HG02678 (cell line): Measurements from ENCODE around the gene USP6NL.

Experiments
- ATAC-seq: cut with Tn5 transposase; IDR thresholded peaks from one replicate; pipeline ENCODE4 v1.9.1; 2021; ENCODE audit warnings: mild to moderate bottlenecking, moderate library complexity; ENCODE audit not compliant: unreplicated experiment

Gene USP6NL

DNA sequence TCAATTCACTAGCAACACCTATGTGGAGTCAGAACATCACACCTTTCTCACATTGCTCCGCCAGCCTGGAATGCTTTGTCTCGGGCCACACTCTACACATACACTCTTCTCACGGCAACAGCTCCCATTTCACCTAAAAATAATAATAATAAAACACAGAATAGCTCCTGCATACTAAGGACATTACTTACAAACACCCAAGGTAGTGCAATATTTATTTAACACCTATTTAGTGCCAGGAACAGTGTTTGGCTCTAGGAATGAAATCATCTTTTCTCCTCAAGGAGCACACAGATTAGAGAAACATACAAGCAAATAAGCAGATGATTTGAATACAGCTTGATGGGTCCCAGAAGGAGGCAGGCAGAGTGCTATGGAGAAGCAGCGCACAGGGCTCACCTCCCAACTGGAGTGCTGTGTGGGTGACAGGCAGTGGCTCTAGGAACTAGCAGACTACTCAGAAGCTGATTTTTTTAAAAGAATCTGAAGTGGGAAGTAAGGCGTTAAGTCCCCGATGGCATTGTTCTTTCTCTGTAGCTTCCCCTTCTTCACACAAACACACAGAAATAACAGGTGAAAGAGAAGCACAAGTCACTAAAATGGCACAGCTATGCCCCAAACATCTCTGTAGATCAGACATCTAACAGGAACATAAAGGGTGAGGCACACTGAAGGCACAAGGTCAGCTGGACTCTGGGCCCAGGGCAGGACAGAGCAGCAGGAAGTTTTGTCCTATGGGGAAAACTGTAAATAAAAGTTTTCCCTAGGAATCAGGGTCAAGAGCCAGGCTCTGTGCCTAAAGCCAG lies 16.7 kb downstream of the USP6NL start:
- no peak for ATAC-seq

DNA sequence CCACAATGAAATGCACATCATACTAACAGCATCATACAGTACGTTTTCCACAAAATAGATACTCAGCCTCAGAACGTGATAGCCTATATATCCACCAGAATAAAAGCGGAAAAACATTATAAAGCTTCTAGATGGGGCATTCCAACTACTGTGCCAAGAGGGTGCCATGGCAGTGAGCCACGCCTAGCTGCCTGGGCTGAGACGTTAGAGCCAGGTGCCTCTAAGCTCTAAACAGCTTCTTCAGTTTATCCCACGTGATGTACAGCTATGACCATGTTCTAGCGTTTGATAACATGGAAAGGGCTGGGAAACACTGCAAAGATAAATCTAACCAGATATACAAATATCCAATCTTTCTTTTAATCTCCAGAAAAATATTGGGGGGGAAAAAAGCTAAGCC lies 17.8 kb downstream of the USP6NL start:
- ATAC-seq, result no peak

DNA sequence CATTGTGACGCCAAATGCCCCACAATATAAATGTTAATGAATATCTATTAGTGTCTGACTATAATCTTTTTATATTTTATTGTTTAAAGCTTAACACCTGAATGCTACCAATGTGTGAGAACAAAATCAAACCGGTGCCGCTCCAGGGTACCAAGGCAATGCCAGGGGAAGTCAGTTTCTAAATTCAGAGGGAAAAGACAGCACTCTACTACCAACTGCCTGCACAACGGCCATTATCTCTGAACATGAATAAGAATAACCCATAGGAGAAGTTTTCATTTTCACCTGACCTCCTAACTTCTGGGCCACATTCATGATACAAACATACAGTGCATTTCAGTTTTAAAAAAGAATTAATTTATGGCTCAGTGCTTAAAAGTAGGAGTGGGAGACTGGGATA lies 21.7 kb downstream of the USP6NL start:
- ATAC-seq, result no peak

DNA sequence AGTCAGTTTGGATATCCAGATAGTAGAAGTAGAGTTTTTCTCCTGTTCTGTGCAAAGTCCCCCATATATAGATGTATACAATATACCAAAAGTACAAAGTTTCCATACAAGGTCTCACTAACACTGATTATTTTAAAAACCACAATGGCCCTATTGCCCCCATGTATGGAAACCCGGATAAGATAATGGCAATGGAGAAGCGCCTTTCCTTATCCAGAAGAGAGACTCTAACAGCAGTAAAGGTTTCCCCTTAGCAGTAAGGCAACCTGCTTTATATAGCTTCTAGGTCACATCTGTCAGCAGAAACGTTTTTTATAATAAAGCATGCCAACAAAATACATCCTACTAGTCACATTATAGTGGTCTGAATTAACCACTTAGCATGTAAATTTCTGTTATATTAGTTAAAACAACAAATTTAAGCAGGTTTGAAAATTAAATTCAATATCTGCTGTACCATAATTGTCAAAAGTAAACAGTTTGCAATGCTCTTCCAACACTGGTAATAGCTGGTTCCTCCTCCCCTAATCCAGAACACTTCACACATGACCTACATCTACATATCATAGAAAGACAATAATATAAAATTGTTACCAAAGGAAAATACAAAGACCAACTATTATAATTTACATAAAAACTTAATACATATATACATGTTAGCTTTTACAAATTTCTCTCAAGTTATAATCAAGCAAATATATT lies 22.4 kb downstream of the USP6NL start:
- no peak for ATAC-seq

DNA sequence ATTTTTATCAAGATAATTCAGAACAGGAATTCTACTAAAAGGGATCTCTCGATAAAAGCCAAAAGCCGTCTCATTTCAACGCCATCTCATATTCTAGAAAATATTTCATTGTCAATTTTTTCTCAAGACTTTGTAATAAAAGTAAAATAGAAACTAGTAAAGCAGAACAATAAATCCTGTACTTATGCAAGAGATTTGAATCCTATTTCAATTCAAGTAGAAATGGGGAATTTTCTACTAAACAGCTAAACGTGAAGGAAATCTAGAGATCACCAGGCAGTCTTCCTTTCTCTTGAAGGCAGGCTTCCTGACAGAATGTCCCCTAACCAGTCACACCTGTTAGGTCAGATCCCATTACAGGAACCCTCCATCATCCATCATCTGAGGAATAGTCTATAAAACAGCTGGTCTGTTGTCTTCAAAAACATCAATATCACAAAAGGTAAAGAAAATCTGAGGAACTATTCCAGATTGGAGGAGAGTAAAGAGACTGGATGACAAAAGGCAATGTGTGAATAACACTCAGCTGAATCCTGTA lies 23.7 kb downstream of the USP6NL start:
- no peak for ATAC-seq

DNA sequence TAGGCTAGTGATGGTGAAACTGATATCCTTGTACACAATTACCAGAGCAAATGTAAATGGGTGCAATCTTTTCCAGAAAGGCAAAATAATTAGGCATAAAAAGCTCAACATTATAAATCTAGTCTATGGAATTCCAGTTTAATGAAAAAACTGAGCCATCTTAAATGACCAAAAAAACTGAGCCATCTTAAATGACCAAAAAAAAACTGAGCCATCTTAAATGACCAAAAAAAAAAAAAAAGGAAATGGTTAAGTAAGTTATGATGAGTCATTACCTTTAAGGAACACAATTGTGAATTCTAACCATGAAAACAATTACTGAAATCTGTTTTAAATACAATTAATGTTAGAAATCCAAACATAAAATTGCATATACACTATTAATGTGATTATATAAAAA lies 25.3 kb downstream of the USP6NL start:
- ATAC-seq, result no peak

DNA sequence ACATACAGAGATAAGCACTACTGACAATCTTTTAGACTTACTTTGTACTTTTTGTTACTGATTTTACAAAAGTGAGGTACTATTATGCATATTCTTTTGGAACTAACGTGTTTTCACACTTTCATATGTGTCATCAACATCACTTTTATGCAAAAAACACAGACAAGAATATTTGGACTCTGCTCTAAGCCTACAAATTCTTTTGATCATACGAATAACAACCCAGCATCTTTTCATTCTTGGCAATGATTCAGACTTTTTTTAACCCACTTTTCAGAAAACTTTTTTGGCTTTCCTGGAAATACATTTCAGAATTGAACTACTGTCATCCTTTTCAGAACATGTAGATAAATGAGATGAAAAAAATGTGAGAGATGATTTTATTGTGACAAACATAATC lies 30.2 kb downstream of the USP6NL start:
- ATAC-seq, result no peak

DNA sequence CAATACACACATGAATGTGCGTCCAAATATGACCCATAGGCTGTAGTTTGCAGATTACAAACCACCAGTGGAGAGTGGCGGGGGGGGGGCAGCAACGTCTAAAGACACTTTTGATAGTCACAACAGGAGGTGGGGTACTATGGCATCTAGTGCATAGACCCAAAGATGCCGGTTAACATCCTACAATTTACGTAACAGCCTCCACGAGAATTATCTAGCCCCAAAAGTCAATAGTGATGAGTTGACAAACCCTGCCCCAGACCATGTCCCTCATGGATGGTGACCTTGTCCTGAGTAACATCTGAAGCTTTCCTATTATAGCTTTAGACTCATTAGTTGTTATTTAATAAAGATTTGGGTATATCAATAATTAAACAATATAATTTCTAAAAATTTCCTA lies 31.6 kb downstream of the USP6NL start:
- no peak for ATAC-seq

DNA sequence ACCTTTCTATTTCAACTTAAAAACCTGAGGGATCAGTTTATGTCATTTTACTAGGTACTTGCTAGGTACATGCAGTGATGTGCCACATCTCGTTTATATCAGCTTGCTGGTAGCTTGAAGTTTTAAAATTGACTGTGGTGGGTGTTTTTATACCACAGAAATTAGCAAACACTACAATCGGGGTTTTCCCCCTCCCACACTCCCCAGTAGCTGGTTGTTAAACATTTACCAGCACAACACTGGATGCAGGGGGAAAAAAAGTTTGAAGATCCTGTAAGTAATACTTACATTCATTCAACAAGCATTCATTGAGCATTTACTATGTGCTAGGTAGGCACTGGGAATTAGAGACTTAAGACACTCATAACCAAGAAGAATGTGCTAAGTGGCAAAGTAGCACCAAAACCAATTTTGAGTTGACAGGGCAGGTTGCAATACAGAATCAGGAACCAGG lies 32.6 kb downstream of the USP6NL start:
- peak; percentile 58 for ATAC-seq

DNA sequence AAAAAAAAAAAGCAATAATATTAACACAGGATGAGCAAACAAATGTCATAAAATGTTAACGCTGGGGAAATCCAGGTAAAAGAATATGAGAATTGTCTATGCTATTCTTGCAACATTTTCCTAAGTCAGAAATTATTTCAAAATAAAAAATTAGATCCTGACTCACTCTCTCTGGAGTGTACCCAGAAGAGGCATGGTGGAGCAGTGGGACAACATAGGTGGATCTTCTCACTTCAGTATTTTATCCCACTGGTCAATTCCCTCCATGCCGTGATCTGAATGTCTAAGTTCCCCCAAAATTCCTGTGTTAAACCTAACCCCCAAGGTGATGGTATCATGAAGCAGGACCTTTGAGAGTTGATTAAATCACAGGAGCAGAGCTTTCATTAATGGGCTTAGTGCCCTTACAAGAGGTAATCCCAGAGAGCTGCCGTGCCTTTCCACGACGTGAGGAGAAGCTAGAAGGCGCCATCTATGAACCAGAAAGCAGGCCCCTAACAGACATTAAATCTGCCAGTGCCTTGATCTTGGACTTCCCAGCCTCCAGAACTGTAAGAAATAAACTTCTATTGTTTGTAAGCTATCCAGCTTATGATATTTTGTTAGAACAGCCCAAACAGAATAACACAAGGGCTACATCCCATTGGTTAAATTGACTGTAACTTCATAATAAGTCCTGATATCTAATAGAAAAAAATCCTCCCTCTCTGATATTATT lies 35.2 kb downstream of the USP6NL start:
- ATAC-seq, result no peak

DNA sequence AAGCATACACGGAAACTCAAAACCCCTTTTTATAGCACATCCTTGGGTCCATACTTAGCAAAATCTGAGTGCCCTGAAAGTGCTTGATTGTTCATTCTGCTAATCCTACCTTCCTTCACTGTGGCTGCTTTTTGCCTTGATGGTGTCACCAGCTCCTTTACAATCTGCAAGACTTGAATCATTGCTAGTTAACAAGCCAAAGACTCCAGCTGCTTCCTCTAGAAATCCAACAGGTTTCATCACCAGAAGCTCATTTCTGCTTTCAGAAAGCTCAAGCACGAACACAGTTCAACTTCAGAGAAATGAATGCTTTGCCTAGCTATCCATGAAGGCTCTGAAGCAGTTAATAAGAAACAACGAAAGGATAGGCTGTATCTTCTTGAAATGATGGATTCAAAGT lies 38.0 kb downstream of the USP6NL start:
- ATAC-seq, result peak; percentile 56

DNA sequence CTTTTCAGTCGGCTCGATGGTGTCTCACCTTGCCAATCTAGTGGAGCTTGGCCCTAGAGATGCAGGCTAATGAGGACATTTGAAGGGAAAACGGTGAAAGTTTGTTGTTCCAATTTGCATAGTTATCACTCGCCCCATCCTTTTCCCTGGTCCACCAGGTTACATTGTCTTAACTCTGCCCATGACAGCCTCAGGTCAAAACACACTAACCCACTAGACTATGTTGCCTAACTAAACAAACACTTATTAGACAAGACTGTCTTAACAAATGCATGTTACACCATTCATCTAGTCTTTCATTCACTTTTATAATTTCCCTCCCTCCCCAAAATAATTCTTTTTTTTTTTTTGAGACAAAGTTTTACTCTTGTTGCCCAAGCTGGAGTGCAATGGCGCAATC lies 40.7 kb downstream of the USP6NL start:
- ATAC-seq, result no peak

DNA sequence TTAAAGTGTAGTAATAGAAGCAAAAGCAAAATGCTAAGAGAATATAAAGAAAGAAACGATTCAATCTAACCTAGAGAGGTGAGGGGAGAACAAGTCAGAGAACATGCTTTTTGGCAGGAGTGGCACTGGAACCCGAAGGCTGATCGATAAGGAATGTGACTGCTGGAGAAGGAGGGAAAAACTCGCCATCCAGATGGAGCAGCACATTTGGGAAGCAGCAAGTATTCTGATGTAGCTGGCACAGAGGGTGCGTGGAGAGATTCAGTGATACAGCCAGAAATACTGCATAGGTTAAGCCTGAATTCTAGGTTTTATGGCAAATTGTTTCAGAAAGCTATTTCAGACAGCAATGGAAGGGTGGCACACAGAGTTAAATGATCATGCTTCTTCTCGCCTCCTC lies 42.0 kb downstream of the USP6NL start:
- no peak for ATAC-seq

DNA sequence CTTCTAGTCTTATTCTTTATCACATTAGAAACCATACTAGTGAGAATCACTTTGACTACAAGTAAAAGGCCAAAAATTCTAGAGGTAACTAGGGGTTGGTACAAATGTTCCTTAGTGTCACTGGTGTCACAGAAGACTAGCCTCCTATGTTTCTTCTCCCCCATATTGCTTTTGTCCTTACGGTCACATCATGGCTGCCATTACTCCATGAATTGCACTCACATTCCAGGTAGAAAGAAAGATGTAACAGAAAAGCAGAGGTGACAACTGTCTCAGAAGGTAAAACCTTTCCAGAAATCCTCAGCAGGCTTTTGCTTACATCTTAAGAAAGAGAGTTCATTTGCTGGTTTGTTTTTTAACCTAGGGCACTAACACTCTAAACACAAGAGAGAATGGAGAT lies 42.9 kb downstream of the USP6NL start:
- no peak for ATAC-seq

DNA sequence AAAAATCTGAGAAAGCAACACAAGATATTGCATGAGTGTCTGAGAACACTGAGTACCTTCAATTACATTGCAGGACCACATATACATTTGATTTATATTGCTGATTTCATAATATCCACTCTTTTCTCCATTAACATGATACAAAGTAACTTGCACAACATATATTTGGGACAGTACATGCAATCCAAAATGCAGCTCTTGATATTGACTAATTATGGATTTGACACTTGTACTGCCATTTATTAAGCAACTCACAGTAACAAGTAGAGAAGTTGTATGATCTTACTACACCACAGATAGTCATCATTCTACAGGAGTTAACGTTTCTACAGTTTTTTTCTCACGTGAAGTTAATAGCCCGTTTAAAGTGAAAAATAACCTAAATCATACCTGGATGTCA lies 46.7 kb downstream of the USP6NL start:
- ATAC-seq, result no peak

DNA sequence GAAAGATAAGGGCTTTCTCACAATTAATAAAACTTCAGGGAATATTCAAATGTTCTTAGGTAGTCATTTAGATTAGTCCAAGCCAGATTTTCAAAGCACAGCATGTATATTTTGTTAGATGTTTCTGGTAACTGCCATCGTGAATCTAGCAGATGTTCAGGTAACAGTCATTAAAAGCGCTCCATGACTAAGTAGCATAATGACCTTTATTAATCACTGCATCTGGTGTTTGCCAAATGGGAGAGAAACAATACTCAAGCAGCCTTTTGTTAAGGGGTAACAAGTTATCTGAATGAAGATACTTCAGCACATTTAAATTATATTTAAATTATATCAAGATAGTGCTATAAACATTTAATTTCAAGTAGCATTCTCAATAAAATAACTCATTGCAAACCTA lies 47.5 kb downstream of the USP6NL start:
- ATAC-seq, result no peak

DNA sequence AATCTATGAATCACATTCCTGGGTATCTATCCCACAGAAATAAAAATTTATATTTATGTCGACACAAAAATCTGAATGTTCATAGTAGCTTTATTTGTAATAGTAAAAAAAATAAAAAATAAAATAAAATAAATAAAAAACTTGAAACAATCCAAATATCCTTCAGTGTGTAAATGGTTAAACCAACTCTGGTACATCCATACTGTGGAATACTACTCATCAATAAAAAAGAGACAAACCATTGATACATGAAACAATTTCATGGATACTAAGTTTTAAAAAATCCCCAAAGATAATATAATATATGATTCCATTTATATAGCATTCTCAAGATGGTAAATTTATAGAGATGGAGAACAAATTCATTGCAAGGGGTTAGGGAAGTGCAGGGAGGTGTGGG lies 48.6 kb downstream of the USP6NL start:
- ATAC-seq, result no peak

DNA sequence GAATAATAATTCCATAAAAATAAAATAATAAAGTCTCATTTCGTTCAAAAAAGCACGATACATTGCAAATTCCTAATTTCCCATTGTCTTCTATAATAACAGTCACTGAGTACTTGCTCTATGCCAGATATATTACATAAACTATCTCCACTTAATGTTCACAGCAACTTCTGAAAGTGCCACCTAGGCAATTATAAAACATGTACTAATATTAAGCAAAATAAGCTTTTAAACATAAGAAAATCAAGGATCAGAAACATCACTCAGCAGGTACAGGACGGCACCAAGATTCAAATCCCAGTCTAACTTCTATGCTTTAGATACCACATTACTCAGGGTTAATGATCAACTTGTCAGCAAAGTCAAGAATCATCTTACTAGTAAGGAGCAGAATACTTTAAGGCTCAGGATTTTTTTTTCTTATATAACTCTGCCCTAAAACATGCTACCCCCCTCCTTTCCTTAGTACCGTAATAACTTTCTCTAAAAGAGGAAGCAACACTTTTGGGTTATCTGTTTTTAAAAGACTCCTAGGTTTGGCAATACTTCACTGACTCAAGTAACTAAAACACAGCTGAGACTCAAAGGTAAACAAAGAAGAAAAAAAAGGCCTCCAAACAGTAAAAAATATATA lies 51.3 kb downstream of the USP6NL start:
- peak; percentile 84 for ATAC-seq

DNA sequence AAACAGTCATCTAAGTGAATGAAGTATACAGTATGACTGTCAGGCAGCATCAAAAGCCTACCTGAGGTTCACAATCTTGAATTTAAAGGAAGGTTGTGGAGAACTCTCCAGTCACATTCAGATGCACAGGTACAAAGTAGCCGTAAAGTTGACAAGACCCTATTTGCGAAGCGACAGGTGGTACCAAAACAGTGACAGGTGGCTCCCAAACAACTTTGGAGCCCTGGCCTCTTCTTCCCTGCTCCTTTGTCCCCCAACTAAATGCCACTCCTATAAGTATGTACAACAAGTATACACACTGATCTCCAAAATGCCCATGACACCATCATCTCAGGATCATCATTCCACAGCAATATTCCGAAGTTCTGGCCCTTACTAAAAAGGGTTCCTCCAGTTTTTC lies 53.5 kb downstream of the USP6NL start:
- ATAC-seq, result no peak

DNA sequence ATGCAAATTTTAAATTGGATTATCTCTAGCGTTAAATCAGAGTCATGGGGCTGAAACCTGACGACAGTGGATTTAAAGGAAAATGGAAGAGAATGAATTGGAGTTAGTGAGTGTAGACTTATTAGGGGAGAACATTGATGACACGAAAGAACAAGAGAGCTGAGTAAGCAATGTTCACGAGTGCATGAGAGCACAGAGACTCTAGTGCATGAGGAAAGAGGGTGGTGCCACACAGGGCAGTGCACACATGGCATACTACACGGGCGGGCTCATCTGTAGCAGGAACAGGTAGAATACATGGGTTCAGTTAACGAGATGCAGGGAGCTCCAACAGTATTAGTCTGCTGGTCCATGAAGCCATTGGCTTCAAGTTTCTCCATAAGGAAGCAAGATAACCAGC lies 53.9 kb downstream of the USP6NL start:
- no peak for ATAC-seq

DNA sequence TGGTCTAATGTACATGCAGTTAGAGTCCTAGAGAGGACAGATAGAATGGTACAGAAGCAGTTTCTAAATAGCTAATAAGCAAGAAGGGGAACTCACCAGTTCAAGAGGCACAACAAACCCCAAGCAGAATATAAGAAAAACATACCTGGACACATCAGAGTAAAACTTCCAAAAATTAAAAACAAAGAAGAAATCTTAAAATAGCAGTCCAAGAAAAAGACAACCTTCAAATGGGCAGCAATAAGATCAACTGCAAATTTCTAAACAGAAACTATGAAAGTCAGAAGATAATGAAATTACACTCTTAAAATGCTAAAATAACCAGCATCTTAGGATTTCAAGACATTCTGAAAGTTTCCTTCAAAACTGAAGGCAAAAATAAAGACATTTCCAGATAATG lies 55.9 kb downstream of the USP6NL start:
- no peak for ATAC-seq
